IMR-90 (cell line): ENCODE data around the gene OXNAD1.

Source experiments
- MAZ ChIP-seq: IDR thresholded peaks from 2 replicates; pipeline ENCODE4 v1.6.1; 2012; ENCODE audit warnings: low read depth, mild to moderate bottlenecking, low read length, improper control_type of control experiment, moderate library complexity, borderline replicate concordance
- POLR2A ChIP-seq: IDR thresholded peaks from 2 replicates; pipeline ENCODE4 v1.6.1; 2012; ENCODE audit warnings: mild to moderate bottlenecking, low read depth, low read length
- TF ChIP-seq, protein P1 (sequence below): conservative IDR thresholded peaks from 2 replicates; pipeline ENCODE4 v1.5.1; 2012; ENCODE audit warnings: mild to moderate bottlenecking, low read depth, low read length, improper control_type of control experiment

GRCh38 chr3:16286751-16287543 lies 21.9 kb downstream of the OXNAD1 start:
- no peak for TF ChIP-seq MAZ
- TF ChIP-seq, protein P1, sequence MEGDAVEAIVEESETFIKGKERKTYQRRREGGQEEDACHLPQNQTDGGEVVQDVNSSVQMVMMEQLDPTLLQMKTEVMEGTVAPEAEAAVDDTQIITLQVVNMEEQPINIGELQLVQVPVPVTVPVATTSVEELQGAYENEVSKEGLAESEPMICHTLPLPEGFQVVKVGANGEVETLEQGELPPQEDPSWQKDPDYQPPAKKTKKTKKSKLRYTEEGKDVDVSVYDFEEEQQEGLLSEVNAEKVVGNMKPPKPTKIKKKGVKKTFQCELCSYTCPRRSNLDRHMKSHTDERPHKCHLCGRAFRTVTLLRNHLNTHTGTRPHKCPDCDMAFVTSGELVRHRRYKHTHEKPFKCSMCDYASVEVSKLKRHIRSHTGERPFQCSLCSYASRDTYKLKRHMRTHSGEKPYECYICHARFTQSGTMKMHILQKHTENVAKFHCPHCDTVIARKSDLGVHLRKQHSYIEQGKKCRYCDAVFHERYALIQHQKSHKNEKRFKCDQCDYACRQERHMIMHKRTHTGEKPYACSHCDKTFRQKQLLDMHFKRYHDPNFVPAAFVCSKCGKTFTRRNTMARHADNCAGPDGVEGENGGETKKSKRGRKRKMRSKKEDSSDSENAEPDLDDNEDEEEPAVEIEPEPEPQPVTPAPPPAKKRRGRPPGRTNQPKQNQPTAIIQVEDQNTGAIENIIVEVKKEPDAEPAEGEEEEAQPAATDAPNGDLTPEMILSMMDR, result no peak
- TF ChIP-seq POLR2A, result no peak
